Activated CD8-positive, alpha-beta memory T cell treated with anti-CD3 and anti-CD28 coated beads, Interleukin-2, amount 50 U/mL, for 24 hours (primary cell): ENCODE measurements around the gene TMEM200C.
"Not testable (repeated sequence)": the region's sequence is repeated elsewhere in the genome, so short reads cannot be mapped to it uniquely, and the experiment has no call there.

Experiments used
- DNase-seq: peaks from one replicate; pipeline ENCODE4 v3.0.0-alpha.2; 2020; ENCODE audit errors: extremely low read depth

Gene TMEM200C

GRCh38 chr18:5891854-5892215, 3.5 kb downstream of the TMEM200C start:
- DNase-seq, result no peak

DNA sequence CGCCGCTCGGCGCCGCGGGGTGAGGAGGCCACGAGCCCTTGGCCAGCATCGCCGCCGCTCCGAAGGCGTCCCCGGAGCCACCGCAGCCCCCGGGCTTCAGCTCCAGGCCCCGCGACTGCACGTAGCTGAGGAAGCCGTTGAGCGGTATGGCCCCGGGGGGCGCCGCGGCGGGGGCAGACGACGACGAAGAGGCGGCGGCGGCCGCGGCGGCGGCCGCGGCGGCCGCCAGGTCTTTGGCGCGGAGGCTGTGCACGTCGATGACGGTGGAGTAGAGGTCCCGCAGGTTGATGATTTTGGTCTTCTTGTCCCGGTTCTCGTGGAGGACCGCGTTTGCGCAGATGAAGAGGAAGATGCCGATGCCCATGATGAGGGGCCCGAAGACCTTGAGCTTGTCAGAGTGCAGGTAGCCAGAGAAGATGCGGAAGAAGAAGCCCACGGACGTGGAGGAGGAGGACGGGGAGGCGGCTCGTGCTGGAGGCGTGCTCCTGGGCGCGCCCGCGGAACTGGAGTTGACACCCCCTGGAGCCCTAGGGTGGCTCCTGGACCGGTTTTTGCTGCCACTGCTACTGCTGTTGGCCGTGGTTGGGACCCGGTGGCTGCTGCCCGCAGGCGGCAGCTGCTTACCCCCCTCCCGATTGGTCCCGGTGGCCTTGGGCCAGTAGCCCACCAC, 4.0 kb downstream of the TMEM200C start:
- DNase-seq, result no peak

- DNase-seq, result no peak
Measured at GRCh38 chr18:5890331-5891183, 4.8 kb downstream of the TMEM200C start.

DNA sequence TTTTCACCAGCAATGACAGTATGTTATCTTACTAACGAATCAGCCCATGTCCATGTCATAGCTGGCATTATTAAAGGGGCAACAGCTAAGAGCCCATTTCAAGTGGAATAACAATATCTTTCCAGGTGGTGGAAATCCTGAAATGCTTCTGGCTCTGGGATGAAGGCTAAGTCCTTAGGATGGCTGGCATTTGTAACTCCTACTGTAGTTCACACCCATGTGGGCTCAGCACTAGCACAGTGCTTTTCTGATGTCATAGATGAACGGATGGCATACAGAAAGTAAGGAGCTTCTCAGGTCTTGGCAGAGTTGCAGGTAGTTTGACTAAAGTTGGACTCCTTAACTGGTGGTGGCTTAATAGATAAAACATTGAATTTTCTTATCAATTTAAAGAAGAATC, 10.0 kb downstream of the TMEM200C start:
- DNase-seq, result no peak

DNA sequence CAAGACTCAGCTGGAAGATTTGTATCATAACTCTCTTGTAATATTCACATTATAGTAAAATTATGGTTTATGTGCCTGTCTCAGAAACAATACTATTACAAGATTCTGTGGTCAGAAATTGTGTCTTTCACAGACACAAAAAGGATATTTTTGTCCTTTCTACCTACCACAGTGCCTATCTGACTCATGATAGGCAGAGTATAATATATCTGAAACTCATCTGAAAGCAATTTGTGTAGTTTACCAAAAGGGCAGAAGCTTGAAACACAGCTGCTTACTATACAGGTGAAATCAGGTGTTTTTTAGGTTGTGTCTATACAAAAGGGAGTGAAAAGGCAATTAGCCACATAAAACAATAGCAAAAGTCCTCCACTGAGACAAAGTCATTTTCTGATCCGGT, 10.9 kb downstream of the TMEM200C start:
- no peak for DNase-seq

GRCh38 chr18:5879479-5879882, 15.8 kb downstream of the TMEM200C start:
- DNase-seq, result no peak

DNA sequence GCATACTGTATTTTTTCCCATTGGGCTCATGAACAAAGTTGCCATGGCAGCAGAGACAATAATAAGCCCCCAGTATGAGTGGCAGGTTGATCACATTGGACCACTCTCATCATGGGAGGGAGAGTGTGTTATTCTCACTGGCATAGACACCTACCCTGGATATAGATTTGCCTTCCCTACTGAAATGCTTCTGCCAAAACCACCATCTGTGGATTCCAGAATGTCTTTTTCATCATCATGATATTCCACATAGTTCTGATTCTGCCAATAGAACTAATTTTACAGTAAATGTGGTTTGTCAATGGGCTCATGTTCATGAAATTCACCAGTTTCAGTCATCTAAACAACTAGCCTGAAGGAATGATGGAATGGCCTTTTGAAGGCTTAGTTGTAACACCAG, 18.4 kb downstream of the TMEM200C start:
- no peak for DNase-seq

GRCh38 chr18:5874336-5874735, 21.0 kb downstream of the TMEM200C start:
- DNase-seq, result no peak

GRCh38 chr18:5872886-5873285, 22.4 kb downstream of the TMEM200C start:
- no peak for DNase-seq

GRCh38 chr18:5871426-5871825, 23.9 kb downstream of the TMEM200C start:
- DNase-seq, result no peak

DNA sequence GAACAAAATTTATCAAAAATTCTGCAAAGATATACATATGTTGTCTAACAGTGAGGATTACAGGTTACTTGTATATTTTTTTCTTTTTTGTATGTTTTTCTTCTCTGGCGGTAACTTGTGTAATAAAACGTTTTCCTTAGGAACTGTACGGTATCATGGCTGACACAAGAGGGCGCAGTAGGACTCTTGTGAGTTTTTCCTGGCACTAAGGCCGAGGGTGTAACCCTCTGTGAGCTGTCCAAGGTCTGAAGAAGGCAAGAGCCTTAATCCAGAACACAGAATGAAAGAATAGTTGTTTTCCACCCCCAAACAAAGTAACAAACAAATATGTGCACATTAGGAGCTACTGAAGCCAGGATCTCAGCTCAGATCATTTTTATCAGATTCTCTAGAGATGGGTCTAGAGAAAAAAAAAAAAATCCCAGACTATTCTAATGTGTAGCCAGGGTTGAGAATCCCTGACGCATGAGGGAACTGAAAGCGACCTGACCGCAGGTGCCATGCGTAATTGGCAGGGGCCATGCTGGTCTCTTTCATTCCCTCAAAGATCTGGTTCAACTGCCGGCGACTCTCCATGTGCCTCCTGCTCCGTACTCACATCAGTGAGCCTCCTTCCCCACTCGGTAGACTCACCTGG, 27.0 kb downstream of the TMEM200C start:
- DNase-seq, result no peak

DNA sequence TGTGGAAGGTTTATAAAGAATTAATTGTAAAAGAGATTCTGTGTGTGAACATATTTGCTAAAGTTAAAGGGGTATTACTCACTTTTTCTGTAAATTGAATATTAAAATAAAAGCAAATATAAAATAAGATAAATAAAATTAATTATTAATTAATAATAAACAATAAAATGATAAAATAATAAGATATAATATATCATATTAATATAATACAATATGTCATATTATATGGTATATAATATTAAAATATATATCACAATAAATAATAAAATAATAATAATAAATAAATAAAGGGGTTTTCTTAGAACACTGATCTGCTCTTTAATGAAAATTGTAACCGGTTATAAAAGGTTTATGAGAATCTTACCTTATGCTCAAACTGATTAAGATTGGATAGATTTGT, 29.8 kb downstream of the TMEM200C start:
- no peak for DNase-seq

DNA sequence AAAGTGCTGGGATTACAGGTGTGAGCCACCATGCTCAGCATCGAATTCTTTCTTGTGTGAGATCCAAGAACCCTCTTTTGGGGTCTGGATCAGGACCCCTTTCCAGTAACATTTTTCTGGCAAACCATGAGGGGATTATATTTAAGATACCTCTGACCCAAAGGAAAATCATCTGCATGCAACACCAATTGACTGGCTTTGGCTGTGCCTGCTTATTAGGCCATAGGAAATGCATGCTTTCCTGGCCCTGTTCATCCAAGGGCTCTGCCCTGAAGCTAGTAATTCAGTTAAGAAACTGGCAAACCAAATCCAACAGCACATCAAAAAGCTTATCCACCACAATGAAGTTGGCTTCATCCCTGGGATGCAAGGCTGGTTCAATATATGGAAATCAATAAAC, 33.2 kb downstream of the TMEM200C start:
- not testable (repeated sequence) for DNase-seq

- DNase-seq, result no peak
Measured at GRCh38 chr18:5857180-5857579, 38.1 kb downstream of the TMEM200C start.

DNA sequence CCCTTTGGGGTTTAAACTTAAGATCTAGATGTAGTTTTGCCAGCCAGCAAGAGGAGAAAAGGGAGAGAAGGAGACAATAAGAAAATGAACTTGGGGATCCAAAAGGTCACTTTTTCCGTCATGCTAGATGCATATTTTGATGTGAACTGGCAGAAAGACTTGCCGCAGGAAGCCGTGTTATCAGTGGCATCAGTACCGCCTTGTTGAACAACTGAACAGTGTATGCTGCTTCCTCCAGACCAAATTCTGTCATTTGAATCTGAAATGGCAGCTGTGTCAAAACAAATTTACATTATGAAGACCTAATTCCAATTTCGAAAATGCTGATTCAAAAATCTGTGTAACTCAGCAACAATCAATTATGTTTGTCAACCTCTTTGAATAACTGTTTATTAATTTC, 42.1 kb downstream of the TMEM200C start:
- DNase-seq, result no peak

DNA sequence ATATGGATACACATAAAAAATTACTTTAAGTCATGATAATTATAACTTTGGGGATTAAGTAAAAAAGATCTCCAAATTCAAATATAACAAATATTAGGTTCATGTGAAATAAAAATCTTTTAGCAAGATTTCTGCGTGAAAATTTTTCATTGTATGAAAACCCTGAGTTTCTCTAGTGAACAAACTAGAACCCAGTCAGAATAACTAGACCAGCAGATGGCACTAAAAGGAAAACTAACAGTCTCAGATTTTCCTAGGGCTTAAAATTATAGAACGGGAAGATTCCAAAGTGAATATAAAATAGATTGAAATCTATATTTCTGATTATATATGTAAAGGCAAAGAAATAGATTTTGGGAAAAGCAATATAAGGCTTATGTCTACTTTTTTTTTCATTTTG, 43.3 kb downstream of the TMEM200C start:
- no peak for DNase-seq

DNA sequence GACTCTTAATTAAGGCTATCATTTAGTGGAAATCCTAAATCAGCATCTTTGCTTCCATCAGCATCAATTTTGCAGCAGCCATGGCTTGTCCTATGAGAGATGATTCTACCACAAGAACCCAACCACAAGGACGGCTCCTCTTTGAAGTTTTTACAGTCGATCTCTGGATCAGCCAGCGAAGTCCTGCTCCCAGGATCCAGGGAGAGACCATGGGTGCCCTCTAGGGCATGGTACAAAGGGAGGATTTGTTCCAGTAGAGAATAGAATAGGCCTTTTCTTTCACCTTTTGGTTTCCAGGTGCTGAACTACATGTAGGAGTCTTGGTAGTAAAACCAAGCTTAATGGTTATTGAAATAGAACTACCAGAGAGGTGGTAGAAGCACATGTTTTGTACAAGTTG, 52.7 kb downstream of the TMEM200C start:
- DNase-seq, result no peak

DNA sequence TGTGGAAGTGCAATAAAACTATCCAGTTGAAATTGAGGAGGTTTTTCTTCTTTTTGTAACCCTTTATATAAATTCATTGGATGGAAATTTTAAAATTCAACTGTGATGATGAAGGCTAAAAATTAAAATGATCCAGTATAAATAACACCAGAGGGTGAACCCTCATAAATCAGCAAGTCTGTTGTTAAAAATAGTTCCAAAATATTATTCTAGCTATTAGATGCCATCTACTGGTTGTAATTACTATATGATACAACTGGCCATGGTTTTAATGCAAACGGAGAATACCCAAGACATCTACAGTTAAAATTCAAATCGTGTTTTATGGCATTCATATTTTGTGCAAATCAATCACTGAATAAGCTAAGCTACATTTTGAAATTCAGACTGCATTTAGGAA, 53.8 kb downstream of the TMEM200C start:
- DNase-seq, result no peak

- DNase-seq, result no peak
Measured at GRCh38 chr18:5840547-5840946, 54.8 kb downstream of the TMEM200C start.

DNA sequence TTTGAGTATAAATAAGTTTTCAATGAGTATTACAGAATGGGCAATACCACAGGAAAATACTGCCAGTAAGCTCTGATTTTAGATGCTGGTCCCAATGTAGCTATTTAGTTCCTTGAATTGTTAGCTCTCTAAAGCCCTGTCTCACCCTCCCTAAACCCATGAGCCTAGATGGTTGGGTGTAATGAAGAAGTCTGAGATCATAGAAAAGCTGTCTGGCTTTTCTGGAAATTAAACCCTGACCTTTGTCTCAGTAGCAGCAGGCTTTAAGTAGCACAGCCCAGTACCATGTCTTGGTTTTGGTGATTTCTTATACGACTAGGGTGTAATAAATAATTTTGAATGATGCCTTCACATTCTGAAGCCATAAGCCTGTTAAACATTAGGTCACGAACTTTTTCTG, 55.3 kb downstream of the TMEM200C start:
- DNase-seq, result no peak

- no peak for DNase-seq
Measured at GRCh38 chr18:5839102-5839501, 56.2 kb downstream of the TMEM200C start.
